GM18511 (cell line): Measurements from ENCODE around the gene NELFCD.
A peak's percentile ranks its signal among the peaks of the same experiment; 100 is the strongest.

Source experiments
- ATAC-seq: cut with Tn5 transposase; IDR thresholded peaks from one replicate; pipeline ENCODE4 v1.9.1; 2021; ENCODE audit warnings: mild to moderate bottlenecking, moderate library complexity; ENCODE audit not compliant: unreplicated experiment

NELFCD gene

GRCh38 chr20:58993332-58994248 is 12.5 kb downstream of the NELFCD start:
- no peak for ATAC-seq

DNA sequence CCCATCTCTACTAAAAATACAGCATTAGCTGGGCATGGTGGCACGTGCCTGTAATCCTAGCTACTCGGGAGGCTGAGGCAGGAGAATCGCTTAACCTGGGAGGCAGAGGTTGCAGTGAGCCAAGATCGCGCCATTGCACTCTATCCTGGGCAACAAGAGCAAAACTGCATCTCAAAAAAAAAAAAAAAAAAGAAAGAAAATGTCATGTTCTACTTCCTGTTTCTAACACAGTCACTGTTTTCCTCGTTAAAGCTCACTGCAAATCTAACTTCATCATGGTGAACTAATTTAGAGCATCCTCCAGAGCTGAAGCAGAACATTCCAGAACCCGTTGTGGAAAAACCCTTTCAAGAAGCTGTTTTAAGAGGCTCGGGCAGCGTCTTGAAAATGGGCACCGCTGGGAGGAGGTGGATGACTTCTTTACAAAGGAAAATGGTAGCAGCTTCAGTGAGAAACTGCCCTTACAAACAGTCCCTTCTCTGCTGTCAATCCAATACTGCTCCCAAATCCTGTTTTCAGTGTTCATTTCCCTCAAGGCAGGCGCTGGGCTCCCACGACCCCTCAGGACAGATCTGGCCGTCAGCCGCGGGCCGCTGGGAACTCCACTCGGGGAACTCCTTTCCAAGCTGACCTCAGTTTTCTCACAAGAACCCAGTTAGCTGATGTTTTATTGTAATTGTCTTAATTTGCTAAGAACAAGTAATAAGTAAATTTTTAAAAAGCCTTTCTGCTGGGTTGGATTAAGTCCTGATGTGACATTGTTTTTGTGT is 13.5 kb downstream of the NELFCD start:
- no peak for ATAC-seq

DNA sequence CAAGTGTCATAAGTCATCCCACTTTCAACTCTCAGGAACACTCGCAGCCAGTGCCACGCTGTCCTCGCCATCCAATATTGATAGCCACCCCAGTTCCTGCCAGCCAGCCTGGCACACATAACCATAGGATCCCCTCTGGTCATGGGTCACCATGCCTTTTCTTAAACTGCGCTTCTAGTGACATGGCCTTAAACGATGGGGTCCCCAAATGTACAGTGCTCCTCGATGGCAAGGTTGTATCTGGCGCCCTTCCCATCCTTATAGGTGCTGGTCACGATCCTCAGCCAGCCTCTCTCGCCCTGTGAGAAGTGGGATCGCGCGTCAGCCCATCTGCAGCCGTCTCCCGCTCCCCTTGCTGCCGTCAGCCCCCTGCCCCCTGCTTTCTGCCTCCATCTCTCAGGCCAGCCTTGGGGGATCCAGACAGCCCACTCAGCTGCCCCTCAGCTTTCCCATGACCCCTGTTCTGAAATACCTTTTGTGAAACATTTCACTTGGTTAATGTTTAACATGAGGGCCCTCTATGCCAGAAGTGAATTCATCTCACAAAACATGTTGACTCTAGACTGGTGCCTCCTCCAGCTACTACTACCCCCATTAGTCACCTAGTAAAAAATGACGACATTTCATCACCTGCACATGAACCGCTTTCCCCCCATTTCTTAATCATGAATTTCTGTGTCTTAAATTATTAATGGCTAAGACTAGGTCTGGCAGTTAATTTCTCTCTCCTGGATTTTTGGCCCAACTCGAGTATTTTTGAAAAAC is 14.6 kb downstream of the NELFCD start:
- no peak for ATAC-seq

DNA sequence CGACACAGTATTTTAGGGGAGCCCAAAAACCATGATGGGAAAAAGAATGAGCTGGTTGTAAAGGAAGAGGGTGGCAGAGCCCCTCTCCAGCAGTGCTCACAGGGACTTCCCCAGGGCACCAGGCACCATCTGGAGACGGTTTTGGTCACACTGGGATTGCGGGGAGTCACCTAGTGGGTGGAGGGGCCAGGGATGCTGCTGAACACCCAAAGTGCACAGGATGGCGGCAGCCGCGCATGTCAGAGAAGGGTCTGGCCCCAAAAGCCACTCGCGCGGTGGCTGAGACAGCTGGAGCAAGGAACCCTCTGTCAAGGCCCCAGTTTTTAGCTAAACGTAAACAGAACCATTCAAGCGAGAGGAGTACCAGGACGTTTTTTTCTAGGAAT is 15.2 kb downstream of the NELFCD start:
- no peak for ATAC-seq

DNA sequence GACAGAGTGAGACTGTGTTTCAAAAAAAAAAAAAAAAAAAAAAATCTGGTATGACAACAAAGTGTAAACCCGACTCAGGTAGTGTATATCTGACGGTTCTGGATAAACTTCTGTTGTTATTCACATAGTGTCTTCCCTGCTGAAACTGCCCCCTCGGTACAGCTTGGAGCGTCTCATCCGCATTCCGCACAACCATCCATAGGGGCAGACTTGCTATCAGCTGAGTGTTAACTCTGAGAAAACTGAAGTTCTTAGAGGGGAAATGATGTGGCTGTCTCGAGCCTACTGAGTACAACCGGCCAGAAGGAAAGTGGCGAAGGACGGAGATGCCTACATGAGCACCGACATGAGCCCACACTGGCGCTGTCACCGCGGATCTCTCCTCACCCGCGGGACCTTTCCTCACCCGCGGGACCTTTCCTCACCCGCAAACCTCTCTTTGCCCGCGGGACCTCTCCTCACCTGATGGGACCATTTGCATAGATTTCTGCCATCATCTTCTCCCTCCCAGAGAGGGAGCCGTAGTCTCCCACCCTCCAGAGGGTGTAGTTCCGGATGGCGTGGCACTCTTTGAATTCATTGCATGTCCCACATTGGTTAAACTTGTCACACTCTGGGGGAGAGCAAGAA is 16.2 kb downstream of the NELFCD start:
- no peak for ATAC-seq

- ATAC-seq: no peak
These were observed 17.6 kb downstream of the NELFCD start for GRCh38 chr20:58998656-58999055.

GRCh38 chr20:59000326-59000725 is 19.3 kb downstream of the NELFCD start:
- ATAC-seq: no peak

GRCh38 chr20:59001068-59001448 is 20.0 kb downstream of the NELFCD start:
- no peak for ATAC-seq

- ATAC-seq: no peak
These were observed 20.6 kb downstream of the NELFCD start for GRCh38 chr20:59001449-59002171.

DNA sequence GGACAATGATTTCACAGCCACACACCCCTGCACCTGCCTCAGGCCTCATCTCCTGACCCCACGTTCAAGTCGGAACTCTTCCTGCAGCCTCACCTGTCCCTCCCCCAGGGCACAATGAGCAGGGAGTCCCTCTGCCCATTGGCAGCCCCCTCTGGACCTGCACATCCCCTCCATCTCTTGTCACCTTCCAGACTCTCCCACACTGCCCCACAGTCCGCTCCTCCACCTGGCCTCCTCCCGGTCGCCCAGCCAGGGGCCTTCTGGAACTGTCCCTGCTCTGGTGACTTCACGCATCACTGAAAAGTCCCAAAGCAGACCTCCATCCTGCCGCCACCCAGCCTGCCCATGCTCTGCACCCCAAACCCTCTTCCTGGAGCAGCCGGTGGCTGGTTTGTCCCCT is 21.3 kb downstream of the NELFCD start:
- ATAC-seq: no peak

- no peak for ATAC-seq
These were observed 21.9 kb downstream of the NELFCD start for GRCh38 chr20:59002874-59003399.

GRCh38 chr20:59003836-59004492 is 22.9 kb downstream of the NELFCD start:
- no peak for ATAC-seq

DNA sequence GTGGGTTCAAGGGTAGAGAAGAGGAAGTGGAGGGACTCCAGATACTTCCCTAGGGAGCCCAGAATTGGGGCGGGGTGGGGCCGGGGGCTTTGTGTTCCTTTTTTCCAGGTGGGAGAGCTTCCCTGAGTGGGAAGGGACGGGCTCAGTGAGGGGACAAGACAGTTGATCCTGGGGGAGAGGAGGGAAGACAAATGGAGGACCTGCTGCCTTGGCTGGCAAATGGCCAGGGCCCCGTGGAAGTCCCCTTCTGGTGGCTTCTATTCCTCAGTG is 23.4 kb downstream of the NELFCD start:
- ATAC-seq: no peak

DNA sequence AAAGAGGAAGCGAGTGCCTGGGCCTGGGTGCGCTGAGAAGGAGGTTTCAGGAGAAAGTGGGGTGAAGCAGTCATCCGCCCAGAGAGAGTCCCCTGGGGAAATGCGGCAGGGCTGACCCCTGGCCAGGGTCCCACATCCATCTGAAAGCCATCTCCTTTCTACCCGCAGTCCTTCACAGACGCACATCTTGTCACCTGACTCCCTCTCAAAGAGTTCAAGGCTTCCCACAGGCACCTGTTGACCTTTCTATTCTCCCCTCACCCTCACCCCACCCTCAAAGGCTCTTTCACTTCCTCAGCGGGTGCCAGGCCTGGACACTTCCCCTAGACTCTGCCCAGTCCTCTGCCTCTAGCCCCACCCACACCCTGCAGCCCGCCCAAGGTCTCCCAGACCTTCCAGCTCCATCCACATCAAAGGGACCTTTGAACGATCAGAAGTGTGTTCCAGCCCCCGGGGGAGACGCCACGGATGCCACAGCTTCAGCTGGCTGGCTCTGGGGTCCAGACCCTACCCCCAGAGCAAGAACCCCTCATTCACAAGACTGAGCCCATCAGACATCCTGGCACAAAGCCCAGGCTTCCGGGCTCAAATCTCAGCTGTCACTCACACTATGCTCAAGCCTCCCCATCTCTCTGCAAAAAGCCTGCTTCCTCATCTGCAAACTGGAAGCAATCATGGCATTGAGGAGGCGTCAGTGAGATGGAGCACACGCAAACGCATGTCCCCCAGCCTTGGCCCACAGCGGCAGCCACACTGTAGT is 23.9 kb downstream of the NELFCD start:
- ATAC-seq: peak; percentile 70

DNA sequence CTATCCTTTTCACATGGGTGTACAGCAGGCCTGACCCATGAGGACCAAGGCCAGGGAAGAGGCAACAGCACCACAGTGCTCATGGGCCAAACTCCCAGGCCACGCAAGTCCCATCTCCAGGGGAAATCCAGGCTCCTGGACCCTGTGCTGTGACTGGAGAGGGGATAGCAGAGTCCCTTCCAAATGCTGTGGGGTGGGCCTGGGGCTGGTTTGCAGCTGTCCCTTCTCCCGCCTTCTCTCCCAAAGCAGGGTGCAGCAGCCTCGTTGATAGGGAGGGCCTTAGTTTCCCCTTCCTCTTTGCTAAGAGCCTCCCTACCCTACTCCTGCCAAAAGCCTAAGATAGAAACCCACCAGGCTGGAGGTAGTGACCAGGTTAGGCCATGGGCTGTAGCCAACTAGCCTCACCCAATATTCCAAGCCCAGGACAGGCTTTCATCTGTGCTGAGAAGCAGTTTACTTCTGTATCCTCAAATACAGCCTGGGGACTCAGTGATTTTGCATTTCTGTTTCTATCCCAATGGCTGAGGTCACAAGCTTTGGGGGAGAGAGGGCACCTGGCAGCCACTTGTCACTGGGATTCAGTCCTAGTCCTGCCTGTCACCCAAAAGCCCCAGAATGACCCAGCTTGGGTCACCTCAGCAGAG is 24.6 kb downstream of the NELFCD start:
- ATAC-seq: no peak

GRCh38 chr20:59006167-59006863 is 25.3 kb downstream of the NELFCD start:
- no peak for ATAC-seq

GRCh38 chr20:59006864-59007664 is 26.0 kb downstream of the NELFCD start, which contains the start of gene CTSZ:
TSS of gene CTSZ (minus strand) at chr20:59007254. CDS start at chr20:59007128, 126 bp downstream.
- ATAC-seq: peak; percentile 31
